ENCODE measurements around the gene APOL6. TPM values are rescaled to one million over a fixed set of nuclear protein-coding genes. Genes with fewer than 3 reads are reported as not detected.
"Not testable (repeated sequence)": the region's sequence is repeated elsewhere in the genome, so short reads cannot be mapped to it uniquely, and the experiment has no call there.

APOL6 gene
- total RNA-seq, 8 experiments from 2014 or later = under 0.01 to 28.9 (median 2.5) TPM

GRCh38 chr22:35690001-35690400 is 41.8 kb downstream of the APOL6 start:
- H3K27ac ChIP-seq = no peak overlapping the region

GRCh38 chr22:35695202-35695601 is 47.0 kb downstream of the APOL6 start:
- in situ Hi-C loops (cut with MboI; ENCODE audit: low pct_unique_long_range_greater_than_20kb in 2 of 9, low sequenced_read_pairs in 9 of 9, unreplicated experiment in 9 of 9) = no loop called here
- H3K4me1 ChIP-seq (replicated peaks in 1 of 2) = no peaks in the 10 kb centered on the region
- no peak overlapping the region for H3K4me3 ChIP-seq
- no peak for ATAC-seq (replicated peaks in 6 of 8)
- WGBS, 10 experiments = 67 to 100% (median 76%) methylated on average over 1 to 6 of the region's 13 CpGs; no CpG with 5 or more reads in 3 of the 10 experiments
- H3K27ac ChIP-seq = no peak overlapping the region

More at GRCh38 chr22:35690001-35690400, 41.8 kb downstream of the APOL6 start:
- no peak for ATAC-seq (replicated peaks in 6 of 8)
- WGBS, 10 experiments = 17 to 60% methylated on average over 1 of the region's 1 CpG; no CpG with 5 or more reads in 8 of the 10 experiments
- in situ Hi-C loops (cut with MboI; ENCODE audit: low pct_unique_long_range_greater_than_20kb in 2 of 9, low sequenced_read_pairs in 9 of 9, unreplicated experiment in 9 of 9) = no loop called here
- H3K4me1 ChIP-seq (replicated peaks in 1 of 2) = no peaks in the 10 kb centered on the region
- H3K4me3 ChIP-seq = no peak overlapping the region

GRCh38 chr22:35697142-35697541 is 48.9 kb downstream of the APOL6 start:
- no peak overlapping the region for H3K27ac ChIP-seq
- no peak for ATAC-seq (replicated peaks in 6 of 8)

GRCh38 chr22:35699852-35700251 is 51.6 kb downstream of the APOL6 start:
- in situ Hi-C loops (cut with MboI; ENCODE audit: low pct_unique_long_range_greater_than_20kb in 2 of 9, low sequenced_read_pairs in 9 of 9, unreplicated experiment in 9 of 9); H3K4me3 ChIP-seq; H3K27ac ChIP-seq; ATAC-seq (replicated peaks in 6 of 8); H3K4me1 ChIP-seq (replicated peaks in 1 of 2): not testable (repeated sequence)
- WGBS, 10 experiments = 57 to 100% methylated on average over 1 to 3 of the region's 6 CpGs; no CpG with 5 or more reads in 8 of the 10 experiments

More at GRCh38 chr22:35697142-35697541, 48.9 kb downstream of the APOL6 start:
- H3K4me3 ChIP-seq = no peak overlapping the region
- no peaks in the 10 kb centered on the region for H3K4me1 ChIP-seq (replicated peaks in 1 of 2)
- in situ Hi-C loops (cut with MboI; ENCODE audit: low pct_unique_long_range_greater_than_20kb in 2 of 9, low sequenced_read_pairs in 9 of 9, unreplicated experiment in 9 of 9) = no loop called here
- 60 to 90% (median 80%) methylated on average over 1 to 6 of the region's 14 CpGs; no CpG with 5 or more reads in 5 of the 10 experiments for WGBS, 10 experiments

- in situ Hi-C loops (cut with MboI; ENCODE audit: low pct_unique_long_range_greater_than_20kb in 2 of 9, low sequenced_read_pairs in 9 of 9, unreplicated experiment in 9 of 9) = no loop called here
- H3K4me3 ChIP-seq = no peak overlapping the region
- no peak overlapping the region for H3K27ac ChIP-seq
- WGBS, 10 experiments = 0 to 80% (median 40%) methylated on average over 1 to 6 of the region's 7 CpGs; no CpG with 5 or more reads in 1 of the 10 experiments
- no peak for ATAC-seq (replicated peaks in 6 of 8)
- no peaks in the 10 kb centered on the region for H3K4me1 ChIP-seq (replicated peaks in 1 of 2)
These were observed 55.8 kb downstream of the APOL6 start for GRCh38 chr22:35703861-35704584.

GRCh38 chr22:35705141-35705540 is 56.9 kb downstream of the APOL6 start:
- in situ Hi-C loops (cut with MboI; ENCODE audit: low pct_unique_long_range_greater_than_20kb in 2 of 9, low sequenced_read_pairs in 9 of 9, unreplicated experiment in 9 of 9) = no loop called here
- no peak for ATAC-seq (replicated peaks in 6 of 8)
- Histone ChIP-seq H3K27ac (no peak overlapping the region), H3K4me3 (no peak overlapping the region), H3K4me1 (replicated peaks in 1 of 2) (no peaks in the 10 kb centered on the region)
- WGBS, 10 experiments = 72 to 100% (median 95%) methylated on average over 1 to 3 of the region's 3 CpGs; no CpG with 5 or more reads in 3 of the 10 experiments

GRCh38 chr22:35708453-35708852 is 60.2 kb downstream of the APOL6 start:
- no peaks in the 10 kb centered on the region for H3K4me1 ChIP-seq (replicated peaks in 1 of 2)
- no peak overlapping the region for H3K27ac ChIP-seq
- H3K4me3 ChIP-seq = no peak overlapping the region
- ATAC-seq (replicated peaks in 6 of 8) = no peak
- in situ Hi-C loops (cut with MboI; ENCODE audit: low pct_unique_long_range_greater_than_20kb in 2 of 9, low sequenced_read_pairs in 9 of 9, unreplicated experiment in 9 of 9) = no loop called here
- 0 to 89% (median 63%) methylated on average over 1 to 6 of the region's 7 CpGs; no CpG with 5 or more reads in 1 of the 10 experiments for WGBS, 10 experiments

- H3K27ac ChIP-seq = no peak overlapping the region
- H3K4me3 ChIP-seq = no peak overlapping the region
- ATAC-seq (replicated peaks in 6 of 8) = no peak
- 47 to 89% (median 82%) methylated on average over 1 to 7 of the region's 7 CpGs for WGBS, 10 experiments
- no peaks in the 10 kb centered on the region for H3K4me1 ChIP-seq (replicated peaks in 1 of 2)
- in situ Hi-C loops (cut with MboI; ENCODE audit: low pct_unique_long_range_greater_than_20kb in 2 of 9, low sequenced_read_pairs in 9 of 9, unreplicated experiment in 9 of 9) = no loop called here
These were observed 60.7 kb downstream of the APOL6 start for GRCh38 chr22:35708917-35709316.

- 60 to 100% (median 83%) methylated on average over 1 to 2 of the region's 4 CpGs; no CpG with 5 or more reads in 3 of the 10 experiments for WGBS, 10 experiments
- in situ Hi-C loops (cut with MboI; ENCODE audit: low pct_unique_long_range_greater_than_20kb in 2 of 9, low sequenced_read_pairs in 9 of 9, unreplicated experiment in 9 of 9) = no loop called here
- ATAC-seq (replicated peaks in 6 of 8) = no peak
- Histone ChIP-seq H3K4me1 (replicated peaks in 1 of 2) (no peaks in the 10 kb centered on the region), H3K4me3 (no peak overlapping the region), H3K27ac (no peak overlapping the region)
These were observed 63.1 kb downstream of the APOL6 start for GRCh38 chr22:35711336-35711735.

- no peak for ATAC-seq (replicated peaks in 6 of 8)
- Histone ChIP-seq H3K27ac (no peak overlapping the region), H3K4me3 (no peak overlapping the region), H3K4me1 (replicated peaks in 1 of 2) (no peaks in the 10 kb centered on the region)
- in situ Hi-C loops (cut with MboI; ENCODE audit: low pct_unique_long_range_greater_than_20kb in 2 of 9, low sequenced_read_pairs in 9 of 9, unreplicated experiment in 9 of 9) = no loop called here
- 63 to 100% (median 83%) methylated on average over 1 to 2 of the region's 2 CpGs; no CpG with 5 or more reads in 2 of the 10 experiments for WGBS, 10 experiments
These were observed 64.4 kb downstream of the APOL6 start for GRCh38 chr22:35712672-35713071.

GRCh38 chr22:35717572-35717971 is 69.3 kb downstream of the APOL6 start, which contains the start of gene APOL5:
Gene APOL5 (plus strand): TSS chr22:35717872. CDS start chr22:35717872, 0 bp downstream.
- WGBS, 10 experiments = 44 to 100% (median 75%) methylated on average over 1 to 3 of the region's 3 CpGs; no CpG with 5 or more reads in 1 of the 10 experiments
- Histone ChIP-seq H3K4me1 (replicated peaks in 1 of 2) (no peaks in the 10 kb centered on the region), H3K27ac (no peak within 1 kb of the TSS), H3K4me3 (no peak within 1 kb of the TSS)
- no peak for ATAC-seq (replicated peaks in 6 of 8)
- in situ Hi-C loops (cut with MboI; ENCODE audit: low pct_unique_long_range_greater_than_20kb in 2 of 9, low sequenced_read_pairs in 9 of 9, unreplicated experiment in 9 of 9) = no loop called here
